ENCODE results near the gene COL23A1. TPM values are rescaled to one million over a fixed set of nuclear protein-coding genes. Genes with fewer than 3 reads are reported as not detected.

COL23A1 gene
- total and polyA plus RNA-seq, 2 of the 8 experiments (the other 6 are each of a cell fraction or from before 2014, with no cell fraction given) = 3.1 to 4.7 TPM

DNA sequence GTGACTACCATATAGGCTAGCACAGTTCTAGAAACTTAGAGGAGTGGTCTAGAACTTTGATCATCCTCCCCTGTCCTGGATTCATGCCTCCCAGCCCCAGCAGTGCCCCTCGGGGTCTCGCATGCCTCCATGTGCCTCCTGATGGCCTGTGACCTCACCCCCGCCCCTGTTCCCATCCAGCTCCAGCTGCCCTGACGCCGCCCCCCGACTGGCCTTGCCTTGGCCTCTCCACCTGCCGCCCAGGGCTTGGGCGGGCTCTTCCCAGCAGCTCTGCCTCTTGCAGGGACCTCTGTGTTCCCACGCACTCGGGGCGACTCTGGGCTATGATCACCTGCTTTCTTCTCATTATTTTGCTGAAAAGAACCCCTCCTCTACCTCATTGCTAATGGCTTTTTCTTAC, 242.2 kb downstream of the COL23A1 start (continued):
- TF ChIP-seq RNF2 (IDR thresholded peaks at IDR 0.05; ENCODE audit: borderline replicate concordance, low read depth, low read length, missing control alignments, poor library complexity, severe bottlenecking) (no peak), POLR2A (IDR thresholded peaks at IDR 0.05; ENCODE audit: control extremely low read depth in 1 of 2, low read depth in 2 of 2, low read length in 2 of 2) (no peak)
- TF ChIP-seq, protein P1, sequence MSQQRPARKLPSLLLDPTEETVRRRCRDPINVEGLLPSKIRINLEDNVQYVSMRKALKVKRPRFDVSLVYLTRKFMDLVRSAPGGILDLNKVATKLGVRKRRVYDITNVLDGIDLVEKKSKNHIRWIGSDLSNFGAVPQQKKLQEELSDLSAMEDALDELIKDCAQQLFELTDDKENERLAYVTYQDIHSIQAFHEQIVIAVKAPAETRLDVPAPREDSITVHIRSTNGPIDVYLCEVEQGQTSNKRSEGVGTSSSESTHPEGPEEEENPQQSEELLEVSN (IDR thresholded peaks at IDR 0.05) = no peak

Measured in H1 (cell line).